NCI-H774 (cell line): ENCODE results near the gene MGAT4D.
"Not testable (repeated sequence)": the region's sequence is repeated elsewhere in the genome, so short reads cannot be mapped to it uniquely, and the experiment has no call there.

Experiments used
- DNase-seq: peaks from one replicate; lab custom pipeline; 2025; lab: John Stamatoyannopoulos, UW

Gene MGAT4D

DNA sequence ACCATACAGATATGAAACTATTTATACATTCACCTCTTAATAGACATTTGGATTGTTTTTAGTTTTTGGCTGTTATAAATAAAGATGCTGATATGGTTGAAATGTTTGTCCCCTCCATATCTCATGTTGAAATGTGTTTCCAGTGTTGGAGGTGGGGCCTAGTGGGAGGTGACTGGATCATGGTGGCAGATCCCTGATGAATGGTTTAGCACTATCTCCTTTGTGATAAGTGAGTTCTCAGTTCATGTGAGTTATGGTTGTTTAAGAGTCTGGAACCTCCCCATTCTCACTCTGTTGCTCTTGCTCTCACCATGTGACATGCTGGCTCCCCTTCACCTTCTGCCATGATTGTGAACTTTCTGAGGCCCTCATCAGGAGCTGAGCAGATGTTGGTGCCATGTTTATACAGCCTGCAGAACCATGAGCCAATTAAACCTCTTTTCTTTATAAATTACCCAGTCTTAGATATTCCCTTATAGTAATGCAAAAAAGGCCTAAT lies 58.4 kb downstream of the MGAT4D start:
- DNase-seq: no peak

DNA sequence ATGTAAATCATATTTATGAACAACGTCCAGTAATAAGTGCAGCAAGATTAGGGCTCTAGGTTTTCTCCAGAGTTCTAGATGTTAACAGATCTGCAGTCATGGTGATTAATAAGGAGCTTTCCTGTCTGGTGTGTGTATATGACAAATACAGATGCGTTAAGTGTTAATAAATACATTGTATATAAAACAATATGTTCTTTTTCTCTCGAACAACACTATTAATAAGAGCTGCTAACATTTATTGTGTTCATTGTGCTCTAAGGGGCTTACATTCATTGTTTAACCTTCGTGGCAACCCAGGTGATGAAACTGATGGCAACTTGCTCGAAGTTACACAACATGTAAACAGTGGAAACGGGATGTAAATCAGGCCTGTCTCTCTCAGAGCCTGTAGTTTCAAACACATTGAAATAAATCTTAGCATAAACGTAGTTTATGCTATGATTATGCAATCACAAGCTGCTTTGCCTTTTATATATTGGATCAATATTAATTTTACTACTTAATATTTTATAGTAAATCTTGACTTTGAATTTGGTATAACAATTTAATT lies 70.1 kb downstream of the MGAT4D start:
- DNase-seq: no peak

DNA sequence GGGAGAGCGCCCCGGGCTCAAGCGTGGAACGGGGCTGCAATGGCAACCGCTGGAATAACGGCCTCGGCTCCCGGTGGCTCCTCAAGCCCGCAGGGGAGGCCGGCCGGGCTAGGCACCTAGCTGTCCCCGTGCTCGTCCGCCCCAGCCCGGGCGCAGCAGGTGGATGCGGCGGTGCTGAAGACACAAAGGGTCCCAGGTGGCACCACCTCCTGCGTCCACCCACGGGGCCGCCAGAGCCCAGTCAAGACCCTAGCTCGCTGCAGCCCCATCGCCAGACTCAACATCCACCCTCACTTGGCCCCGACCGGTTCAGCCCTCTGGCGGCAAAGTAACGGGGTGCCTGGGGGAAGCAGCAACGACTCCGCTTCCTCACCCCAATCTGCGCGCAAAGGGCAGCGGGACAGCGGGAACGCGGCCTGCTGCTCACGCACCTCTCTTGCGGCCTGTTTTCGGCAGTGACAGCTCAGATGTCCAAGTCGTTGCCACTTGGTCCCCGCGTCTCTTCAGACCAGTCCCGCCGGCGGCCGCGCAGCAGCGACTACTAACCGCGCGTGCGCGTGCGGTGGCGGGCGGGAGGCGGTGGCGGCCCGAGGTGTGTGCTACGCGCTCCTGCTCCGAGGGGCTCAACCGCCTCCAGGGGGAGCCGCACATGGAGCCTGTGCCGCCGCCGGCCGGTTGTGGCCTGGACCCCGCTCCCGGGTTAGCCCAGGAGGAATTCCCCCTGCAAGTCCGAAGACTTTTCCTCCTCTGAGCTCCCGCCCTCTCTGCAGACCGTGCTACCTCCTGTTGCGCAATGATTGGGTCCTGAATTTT lies 70.8 kb downstream of the MGAT4D start, which contains the start of gene CLGN:
CLGN (minus strand) TSS at position 543 of the 813 bp plus-strand sequence. CDS start 14,570 bp downstream, outside the sequence.
- peak; percentile 53 for DNase-seq

DNA sequence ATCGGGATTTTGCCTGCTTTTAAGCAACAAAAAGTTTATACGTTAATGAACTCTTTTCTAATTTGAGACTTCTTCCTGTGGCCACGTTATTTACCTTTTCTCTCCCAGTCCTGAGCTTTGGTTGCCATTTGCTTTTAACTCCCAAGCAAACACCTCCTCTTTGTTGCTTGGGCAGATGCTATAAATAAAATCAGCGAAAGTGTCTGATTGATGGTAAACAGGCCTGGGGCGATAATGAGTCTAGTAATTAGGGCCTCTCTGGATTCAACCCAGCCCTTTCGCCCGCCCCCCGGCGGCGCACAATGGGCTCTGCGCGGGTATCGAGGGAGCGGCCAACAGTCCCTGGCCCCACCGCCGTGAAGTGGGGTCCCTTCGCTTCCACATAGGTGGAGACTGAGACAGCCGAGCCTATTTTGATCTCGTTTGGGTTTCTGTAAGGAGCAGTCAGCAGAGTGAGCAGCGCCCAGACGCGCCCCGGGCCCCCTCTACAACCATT lies 71.4 kb downstream of the MGAT4D start:
- DNase-seq: peak; percentile 32

DNA sequence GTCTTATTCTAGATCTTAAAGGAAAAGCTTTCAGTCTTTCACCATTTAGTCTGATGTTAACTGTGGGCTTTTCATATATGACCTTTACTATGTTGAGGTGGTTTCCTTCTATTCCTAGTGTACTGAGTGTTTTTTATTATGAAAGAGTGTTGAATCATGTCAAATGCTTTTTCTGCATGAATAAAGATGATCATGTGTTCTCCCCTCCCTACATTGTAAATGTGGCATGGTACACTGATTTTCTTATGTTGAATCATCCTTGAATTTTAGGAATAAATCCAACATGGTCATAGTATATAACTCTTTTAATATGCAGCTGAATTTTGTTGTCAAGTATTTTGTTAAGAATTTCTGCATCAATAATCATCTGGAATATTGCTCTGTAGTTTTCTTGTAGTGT lies 75.0 kb downstream of the MGAT4D start:
- no peak for DNase-seq

DNA sequence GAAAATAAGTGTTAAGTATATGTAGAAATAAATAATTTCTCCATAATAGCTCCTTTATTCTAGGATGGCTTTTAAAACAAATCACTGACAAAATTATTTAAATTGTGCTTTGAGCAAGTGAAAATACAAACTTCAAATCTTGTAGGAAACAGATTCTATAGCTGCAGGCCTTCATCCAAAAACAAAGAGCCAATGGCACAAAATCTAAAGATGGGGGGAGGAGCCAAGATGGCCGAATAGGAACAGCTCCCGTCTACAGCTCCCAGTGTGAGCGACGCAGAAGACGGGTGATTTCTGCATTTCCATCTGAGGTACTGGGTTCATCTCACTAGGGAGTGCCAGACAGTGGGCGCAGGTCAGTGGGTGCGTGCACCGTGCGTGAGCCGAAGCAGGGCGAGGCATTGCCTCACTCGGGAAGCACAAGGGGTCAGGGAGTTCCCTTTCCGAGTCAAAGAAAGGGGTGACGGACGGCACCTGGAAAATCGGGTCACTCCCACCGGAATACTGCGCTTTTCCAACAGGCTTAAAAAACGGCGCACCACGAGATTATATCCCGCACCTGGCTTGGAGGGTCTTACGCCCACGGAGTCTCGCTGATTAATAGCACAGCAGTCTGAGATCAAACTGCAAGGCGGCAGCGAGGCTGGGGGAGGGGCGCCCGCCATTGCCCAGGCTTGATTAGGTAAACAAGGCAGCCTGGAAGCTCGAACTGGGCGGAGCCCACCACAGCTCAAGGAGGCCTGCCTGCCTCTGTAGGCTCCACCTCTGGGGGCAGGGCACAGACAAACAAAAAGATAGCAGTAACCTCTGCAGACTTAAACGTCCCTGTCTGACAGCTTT lies 84.7 kb downstream of the MGAT4D start:
- not testable (repeated sequence) for DNase-seq

DNA sequence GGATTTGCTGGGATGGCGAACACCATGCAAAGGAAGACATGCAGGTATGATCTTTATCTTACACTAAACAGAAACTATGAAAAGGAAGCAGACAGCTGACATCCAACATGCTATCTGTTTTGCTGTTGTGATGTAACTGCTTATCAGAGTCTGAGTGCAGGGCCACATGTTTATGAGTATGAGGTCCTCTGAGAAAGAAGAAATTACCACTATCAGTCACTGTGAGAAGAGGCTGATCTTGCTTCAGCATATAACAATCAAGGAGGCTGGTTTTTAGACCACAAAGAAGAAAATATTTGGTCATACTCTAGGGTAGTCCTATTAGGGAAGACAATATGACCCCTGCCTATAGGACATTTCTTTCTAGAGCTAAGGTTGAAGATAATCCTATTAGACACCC lies 89.1 kb downstream of the MGAT4D start:
- no peak for DNase-seq

DNA sequence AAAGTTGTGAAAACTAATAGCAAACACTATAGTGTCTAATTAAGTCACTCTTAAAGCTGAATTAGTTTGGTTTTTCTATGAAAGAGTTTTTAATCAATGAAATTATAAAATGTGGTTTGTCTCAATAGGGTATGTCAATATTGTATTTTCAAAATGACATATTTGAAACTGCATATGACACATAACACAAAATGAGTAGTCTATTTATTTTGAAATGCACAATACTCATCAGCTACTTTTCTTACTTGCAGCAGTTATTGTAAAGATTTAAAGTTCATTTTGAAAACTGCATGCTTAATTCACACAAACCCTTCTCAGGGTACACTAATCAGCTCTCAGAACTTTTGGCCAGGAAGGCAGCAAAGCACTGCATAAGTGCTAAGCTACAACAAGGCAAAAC lies 91.8 kb downstream of the MGAT4D start:
- no peak for DNase-seq

DNA sequence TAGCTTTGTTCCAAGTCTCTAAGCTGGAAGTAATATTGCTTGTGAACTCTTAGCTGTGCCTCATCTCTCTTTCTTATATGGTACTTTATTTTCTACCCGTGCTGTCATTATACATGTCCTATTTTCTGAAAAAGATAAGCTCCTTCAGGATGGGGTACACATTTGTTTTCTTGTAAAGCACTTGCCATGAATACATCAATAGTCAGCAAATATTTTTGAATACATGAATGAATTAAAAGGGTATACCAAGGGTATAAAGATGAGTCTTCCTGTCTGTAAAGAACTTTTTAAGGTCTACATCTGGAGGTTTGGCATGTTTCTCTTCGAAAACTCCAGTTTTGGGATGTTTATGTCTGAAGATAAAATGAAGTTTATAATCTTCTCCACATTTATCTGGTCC lies 98.0 kb downstream of the MGAT4D start:
- no peak for DNase-seq

DNA sequence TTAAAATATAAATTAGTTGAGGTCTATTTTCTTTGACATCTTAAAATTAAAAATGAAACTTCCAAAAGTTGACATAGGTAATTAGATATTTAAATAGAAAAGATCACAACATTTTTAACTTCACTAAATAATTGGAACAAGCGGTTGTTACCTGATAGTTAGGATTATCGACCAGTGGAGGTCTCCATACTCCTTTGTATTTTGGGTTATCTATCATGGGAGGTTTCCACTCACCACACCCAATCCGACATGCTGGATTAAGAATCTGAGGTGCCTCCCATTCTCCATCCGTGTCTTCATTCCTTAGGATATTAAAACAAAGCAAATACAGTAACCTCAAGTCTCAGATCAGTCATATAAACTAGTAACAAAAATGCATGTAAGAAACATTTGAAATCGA lies 102.4 kb downstream of the MGAT4D start:
- DNase-seq: no peak
